8988T (cell line): ENCODE measurements around the gene CDR2L.
"Not testable (repeated sequence)": the region's sequence is repeated elsewhere in the genome, so short reads cannot be mapped to it uniquely, and the experiment has no call there.

Source experiments
- DNase-seq: peaks from one replicate; pipeline ENCODE4 v3.0.0; 2011

CDR2L gene

DNA sequence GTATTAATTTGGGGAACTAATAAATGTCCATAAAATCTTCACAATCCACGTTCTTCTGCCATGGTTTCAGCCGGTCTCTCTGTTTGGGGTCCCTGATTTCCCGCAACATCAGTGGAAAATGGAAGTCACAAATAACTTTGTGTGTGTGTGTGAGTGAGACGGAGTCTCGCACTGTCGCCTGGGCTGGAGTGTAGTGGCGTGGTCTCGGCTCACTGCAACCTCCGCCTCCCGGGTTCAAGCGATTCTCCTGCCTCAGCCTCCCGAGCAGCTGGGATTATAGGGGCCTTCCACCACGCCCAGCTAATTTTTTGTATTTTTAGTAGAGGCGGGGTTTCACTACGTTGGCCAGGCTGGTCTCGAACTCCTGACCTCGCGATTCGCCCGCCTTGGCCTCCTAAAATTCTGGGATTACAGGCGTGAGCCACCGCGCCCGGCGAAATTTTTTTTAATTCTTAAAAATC is 58.5 kb downstream of the CDR2L start:
- DNase-seq = not testable (repeated sequence)

GRCh38 chr17:75046407-75047289 is 59.2 kb downstream of the CDR2L start, which contains the start of the genes ATP5PD and KCTD2:
ATP5PD (minus strand) TSS chr17:75046969; CDS start chr17:75042650, 4,319 bp downstream.
KCTD2 (plus strand) TSS chr17:75047225; CDS start chr17:75047251, 26 bp downstream.
- DNase-seq = peak; percentile 65

DNA sequence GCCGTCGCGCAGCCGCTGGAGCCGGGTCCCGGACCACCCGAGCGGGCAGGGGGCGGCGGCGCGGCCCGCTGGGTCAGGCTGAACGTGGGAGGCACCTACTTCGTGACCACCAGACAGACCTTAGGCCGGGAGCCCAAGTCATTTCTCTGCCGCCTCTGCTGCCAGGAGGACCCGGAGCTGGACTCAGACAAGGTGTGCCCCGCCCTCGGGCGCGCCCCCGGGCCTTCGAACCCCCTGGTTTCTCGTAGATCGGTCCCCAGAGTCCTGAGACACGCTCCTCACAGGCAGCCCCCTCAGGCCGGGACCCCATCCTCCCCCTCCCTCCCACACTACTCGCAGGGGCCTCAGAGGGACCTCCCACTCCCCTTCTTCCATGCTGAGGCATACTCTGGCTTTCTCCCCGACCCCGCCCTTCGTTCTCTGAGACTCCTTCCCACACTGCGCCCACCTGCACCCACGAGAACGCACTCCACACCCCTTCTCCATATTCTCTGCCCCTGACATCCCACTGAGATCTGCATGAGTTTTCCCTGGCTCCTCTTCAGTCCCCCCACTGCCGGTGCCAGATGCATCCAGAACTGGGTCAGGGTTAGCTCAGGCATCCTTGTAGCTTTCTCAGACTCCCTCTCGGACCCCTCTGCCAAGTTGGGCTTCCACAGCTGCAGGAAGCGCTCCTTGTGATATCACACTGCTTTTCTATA is 60.1 kb downstream of the CDR2L start:
- no peak for DNase-seq

GRCh38 chr17:75048249-75048878 is 60.9 kb downstream of the CDR2L start:
- no peak for DNase-seq

DNA sequence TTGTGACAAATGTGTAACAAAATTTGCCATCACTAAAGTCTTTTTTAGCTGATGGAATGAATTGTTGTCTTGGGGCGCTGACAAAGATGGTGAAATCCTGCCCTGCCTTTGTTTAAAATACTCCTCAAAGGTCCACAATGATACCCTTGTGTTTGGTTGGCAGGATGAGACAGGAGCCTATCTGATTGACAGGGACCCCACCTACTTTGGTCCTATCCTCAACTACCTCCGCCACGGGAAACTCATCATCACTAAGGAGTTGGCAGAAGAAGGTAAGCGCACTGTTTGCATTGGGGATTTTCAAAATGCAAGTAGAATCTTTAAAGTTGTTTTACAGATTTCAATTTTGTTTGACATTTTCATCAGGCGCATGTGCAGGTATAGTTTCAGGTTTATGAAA is 61.6 kb downstream of the CDR2L start:
- DNase-seq = no peak

GRCh38 chr17:75049706-75050105 is 62.3 kb downstream of the CDR2L start:
- DNase-seq = no peak

GRCh38 chr17:75051941-75052340 is 64.5 kb downstream of the CDR2L start:
- no peak for DNase-seq
